ENCODE results near the gene CCDC38. TPM values are rescaled to one million over a fixed set of nuclear protein-coding genes. Genes with fewer than 3 reads are reported as not detected.

The CCDC38 gene
- 0.18 TPM in 1 of 2 replicates, not detected in the other for total RNA-seq
- long read RNA-seq: 0 reads

- H3K4me1 Mint-ChIP-seq: peaks cover 13% of the 10 kb centered on the region
- peak; percentile 59 for DNase-seq (ENCODE audit: low read depth, low spot score)
- no peaks in the 10 kb centered on the region for H3K36me3 Mint-ChIP-seq (ENCODE audit: low read depth)
- TF ChIP-seq CTCF (conservative IDR thresholded peaks at IDR 0.05): no peak
- H3K9me3 Mint-ChIP-seq: no peaks in the 10 kb centered on the region
- H3K27me3 Mint-ChIP-seq (ENCODE audit: low read depth): peaks cover 25% of the 10 kb centered on the region
- H3K4me3 Mint-ChIP-seq: peak within 1 kb of the TSS; percentile 92
- no peak within 1 kb of the TSS for H3K27ac Mint-ChIP-seq (ENCODE audit: unreplicated experiment)
These were observed at the start of gene CCDC38 for GRCh38 chr12:95942524-95943329. TSS of gene CCDC38 (minus strand) at chr12:95942614. CDS start at chr12:95936509, 6,105 bp downstream.

GRCh38 chr12:95990136-95990535 lies 47.7 kb upstream of the CCDC38 start:
- no peak for DNase-seq (ENCODE audit: low read depth, low spot score)
- Mint-ChIP-seq H3K4me1 (peaks cover 6% of the 10 kb centered on the region), H3K36me3 (ENCODE audit: low read depth) (no peaks in the 10 kb centered on the region), H3K9me3 (no peaks in the 10 kb centered on the region), H3K27ac (ENCODE audit: unreplicated experiment) (no peak overlapping the region), H3K27me3 (ENCODE audit: low read depth) (peaks cover 7% of the 10 kb centered on the region), H3K4me3 (no peak overlapping the region)
- TF ChIP-seq CTCF (conservative IDR thresholded peaks at IDR 0.05): no peak

- Mint-ChIP-seq H3K27ac (ENCODE audit: unreplicated experiment) (no peak overlapping the region), H3K9me3 (no peaks in the 10 kb centered on the region), H3K4me3 (no peak overlapping the region), H3K4me1 (peaks cover 6% of the 10 kb centered on the region), H3K36me3 (ENCODE audit: low read depth) (no peaks in the 10 kb centered on the region), H3K27me3 (ENCODE audit: low read depth) (peaks cover 7% of the 10 kb centered on the region)
- DNase-seq (ENCODE audit: low read depth, low spot score): no peak
- no peak for TF ChIP-seq CTCF (conservative IDR thresholded peaks at IDR 0.05)
These were observed 47.2 kb upstream of the CCDC38 start for GRCh38 chr12:95989504-95990123.

GRCh38 chr12:95988506-95989275 lies 46.3 kb upstream of the CCDC38 start:
- H3K4me1 Mint-ChIP-seq: peaks cover 6% of the 10 kb centered on the region
- H3K4me3 Mint-ChIP-seq: no peak overlapping the region
- no peak overlapping the region for H3K27ac Mint-ChIP-seq (ENCODE audit: unreplicated experiment)
- peaks cover 7% of the 10 kb centered on the region for H3K27me3 Mint-ChIP-seq (ENCODE audit: low read depth)
- H3K36me3 Mint-ChIP-seq (ENCODE audit: low read depth): no peaks in the 10 kb centered on the region
- DNase-seq (ENCODE audit: low read depth, low spot score): no peak
- no peaks in the 10 kb centered on the region for H3K9me3 Mint-ChIP-seq
- TF ChIP-seq CTCF (conservative IDR thresholded peaks at IDR 0.05): no peak

Data from neural crest cell (in vitro differentiated cells).